Endothelial cell of umbilical vein (primary cell): Measurements from ENCODE around the gene ZFP62.

Experiments used
- EZH2 ChIP-seq: IDR thresholded peaks from 2 replicates; pipeline ENCODE4 v1.6.1; 2012; ENCODE audit warnings: borderline replicate concordance, low read depth, mild to moderate bottlenecking, moderate library complexity, low read length, inconsistent platforms; ENCODE audit not compliant: severe bottlenecking
- MYC ChIP-seq: IDR thresholded peaks from one replicate; pipeline ENCODE4 v1.6.1; 2011; ENCODE audit warnings: mild to moderate bottlenecking, low read depth, low read length
- POLR2AphosphoS5 ChIP-seq: IDR thresholded peaks from 2 replicates; pipeline ENCODE4 v1.6.1; 2012; ENCODE audit warnings: low read depth, mild to moderate bottlenecking, control low read depth, low read length, moderate library complexity; ENCODE audit not compliant: insufficient read depth
- TF ChIP-seq, protein P1 (sequence below), 2 donors: IDR thresholded peaks; 1 replicate in 1 of 2; 2 replicates in 1 of 2; pipeline ENCODE4 v1.5.1; 2011; ENCODE audit warnings: low read length in 2 of 2, mild to moderate bottlenecking in 2 of 2, moderate library complexity in 2 of 2, control low read depth in 1 of 2, inconsistent platforms in 1 of 2, low read depth in 1 of 2; ENCODE audit not compliant: insufficient read depth in 1 of 2; ENCODE audit errors: extremely low read depth in 1 of 2

GRCh38 chr5:180813420-180813819, 47.7 kb downstream of the ZFP62 start:
- TF ChIP-seq, protein P1, sequence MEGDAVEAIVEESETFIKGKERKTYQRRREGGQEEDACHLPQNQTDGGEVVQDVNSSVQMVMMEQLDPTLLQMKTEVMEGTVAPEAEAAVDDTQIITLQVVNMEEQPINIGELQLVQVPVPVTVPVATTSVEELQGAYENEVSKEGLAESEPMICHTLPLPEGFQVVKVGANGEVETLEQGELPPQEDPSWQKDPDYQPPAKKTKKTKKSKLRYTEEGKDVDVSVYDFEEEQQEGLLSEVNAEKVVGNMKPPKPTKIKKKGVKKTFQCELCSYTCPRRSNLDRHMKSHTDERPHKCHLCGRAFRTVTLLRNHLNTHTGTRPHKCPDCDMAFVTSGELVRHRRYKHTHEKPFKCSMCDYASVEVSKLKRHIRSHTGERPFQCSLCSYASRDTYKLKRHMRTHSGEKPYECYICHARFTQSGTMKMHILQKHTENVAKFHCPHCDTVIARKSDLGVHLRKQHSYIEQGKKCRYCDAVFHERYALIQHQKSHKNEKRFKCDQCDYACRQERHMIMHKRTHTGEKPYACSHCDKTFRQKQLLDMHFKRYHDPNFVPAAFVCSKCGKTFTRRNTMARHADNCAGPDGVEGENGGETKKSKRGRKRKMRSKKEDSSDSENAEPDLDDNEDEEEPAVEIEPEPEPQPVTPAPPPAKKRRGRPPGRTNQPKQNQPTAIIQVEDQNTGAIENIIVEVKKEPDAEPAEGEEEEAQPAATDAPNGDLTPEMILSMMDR (IDR thresholded peaks at IDR 0.05; ENCODE audit: extremely low read depth in 1 of 2, insufficient read depth in 1 of 2, low read depth in 1 of 2, low read length in 2 of 2): no peak
- TF ChIP-seq POLR2AphosphoS5: no peak
- TF ChIP-seq EZH2: no peak
- no peak for TF ChIP-seq MYC
